KMS-11 (cell line): ENCODE measurements around the gene NOS3.

Source experiments
- H2AFZ ChIP-seq: fragments of 200-600 bp; sonication (generic); 2 replicates; pipeline ENCODE4 v1.6.1; 2016; ENCODE audit warnings: antibody characterized with exemption, mixed run types, low read depth
- H3K27ac ChIP-seq: fragments of 200-600 bp; sonication (generic); 2 replicates; pipeline ENCODE4 v1.6.1; 2016; ENCODE audit warnings: mild to moderate bottlenecking, mixed run types
- H3K27me3 ChIP-seq: fragments of 200-600 bp; sonication (generic); 2 replicates; pipeline ENCODE4 v1.6.1; 2017; ENCODE audit warnings: mild to moderate bottlenecking, low read depth, mixed run types, moderate library complexity; ENCODE audit not compliant: insufficient read depth
- H3K36me3 ChIP-seq: fragments of 200-600 bp; sonication (generic); 2 replicates; pipeline ENCODE4 v1.6.1; 2017; ENCODE audit warnings: mild to moderate bottlenecking, mixed run types; ENCODE audit not compliant: insufficient read depth
- H3K4me1 ChIP-seq: fragments of 200-600 bp; sonication (generic); 2 replicates; pipeline ENCODE4 v1.6.1; 2016; ENCODE audit warnings: mild to moderate bottlenecking, low read depth, mixed run types; ENCODE audit not compliant: poor library complexity, severe bottlenecking
- H3K4me2 ChIP-seq: fragments of 200-600 bp; sonication (generic); 2 replicates; pipeline ENCODE4 v1.7.0; 2016; ENCODE audit warnings: mild to moderate bottlenecking, mixed run types
- H3K4me3 ChIP-seq: fragments of 200-600 bp; sonication (generic); IDR thresholded peaks from 2 replicates; pipeline ENCODE4 v1.6.1; 2017; ENCODE audit warnings: low read depth, low read length, mixed read lengths; ENCODE audit not compliant: insufficient read depth
- H3K79me2 ChIP-seq: fragments of 200-600 bp; sonication (generic); 2 replicates; pipeline ENCODE4 v1.6.1; 2016; ENCODE audit warnings: low read depth, mixed run types; ENCODE audit not compliant: insufficient read depth
- H3K9ac ChIP-seq: fragments of 200-600 bp; sonication (generic); 2 replicates; pipeline ENCODE4 v1.6.1; 2016; ENCODE audit warnings: mild to moderate bottlenecking, mixed run types
- H4K20me1 ChIP-seq: fragments of 200-600 bp; sonication (generic); 2 replicates; pipeline ENCODE4 v1.6.1; 2016; ENCODE audit warnings: mild to moderate bottlenecking, mixed run types; ENCODE audit not compliant: insufficient read depth
- TF ChIP-seq, protein P1 (sequence below): fragments of 200-600 bp; sonication (generic); conservative IDR thresholded peaks from 2 replicates; pipeline ENCODE4 v1.6.1; 2017; ENCODE audit warnings: low read depth, mild to moderate bottlenecking, antibody characterized with exemption, low read length, moderate library complexity, mixed read lengths

Gene NOS3

DNA sequence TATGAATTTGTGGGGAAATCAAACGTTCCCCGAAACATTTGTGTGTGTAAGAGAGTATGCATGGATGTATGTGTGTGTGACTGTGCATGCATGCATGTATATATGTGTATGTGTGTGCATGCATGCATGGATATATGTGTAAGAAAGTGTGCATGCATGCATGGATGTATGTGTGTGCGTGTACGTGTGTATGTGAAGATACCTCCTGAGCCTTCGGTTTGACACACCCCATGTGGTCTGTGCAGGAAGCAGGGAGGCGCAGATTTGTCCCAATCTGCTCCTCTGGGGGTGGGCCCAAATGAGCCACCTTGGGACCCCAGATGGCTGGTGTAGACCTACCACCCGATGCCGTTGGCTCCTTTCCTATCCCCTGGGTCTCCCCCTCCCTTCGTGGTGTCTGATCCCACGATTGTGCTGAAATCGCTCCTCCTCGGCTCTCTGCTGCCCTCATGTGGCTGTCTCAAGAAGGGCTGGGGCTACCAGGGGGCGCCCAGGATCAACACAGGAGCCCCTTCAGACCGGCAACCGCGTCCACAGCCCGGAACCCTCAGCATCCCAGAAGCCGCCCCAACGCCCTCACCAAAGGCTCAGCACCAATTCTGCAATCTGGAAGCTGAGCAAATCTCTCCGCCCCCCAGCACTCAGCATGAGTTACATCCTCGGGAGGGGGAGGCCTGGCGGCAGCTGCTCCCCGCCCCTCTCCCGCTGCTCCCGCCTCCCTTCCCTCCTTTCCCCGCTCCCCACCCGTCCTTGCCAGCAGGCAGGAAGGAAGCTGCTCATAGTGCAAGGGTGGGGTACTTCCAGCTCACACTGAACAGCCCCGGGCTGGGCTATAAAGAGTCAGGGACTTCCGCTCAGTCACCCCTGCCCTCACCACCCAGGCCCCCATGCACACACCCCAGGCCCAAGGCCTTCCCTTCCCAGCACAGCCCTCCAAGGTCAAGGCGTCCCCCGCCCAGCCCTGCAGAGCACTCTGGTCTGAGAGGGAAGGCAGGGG is 2.3 kb upstream of the NOS3 start:
- Histone ChIP-seq H3K4me1 (peaks cover 7% of the 10 kb centered on the region), H3K27ac (no peak overlapping the region), H3K36me3 (no peaks in the 10 kb centered on the region), H3K4me2 (no peak overlapping the region), H3K27me3 (peaks cover 78% of the 10 kb centered on the region), H3K9ac (no peak overlapping the region), H2AFZ (no peak overlapping the region), H3K4me3 (no peak overlapping the region), H4K20me1 (no peaks in the 10 kb centered on the region), H3K79me2 (no peaks in the 10 kb centered on the region)
- TF ChIP-seq, protein P1, sequence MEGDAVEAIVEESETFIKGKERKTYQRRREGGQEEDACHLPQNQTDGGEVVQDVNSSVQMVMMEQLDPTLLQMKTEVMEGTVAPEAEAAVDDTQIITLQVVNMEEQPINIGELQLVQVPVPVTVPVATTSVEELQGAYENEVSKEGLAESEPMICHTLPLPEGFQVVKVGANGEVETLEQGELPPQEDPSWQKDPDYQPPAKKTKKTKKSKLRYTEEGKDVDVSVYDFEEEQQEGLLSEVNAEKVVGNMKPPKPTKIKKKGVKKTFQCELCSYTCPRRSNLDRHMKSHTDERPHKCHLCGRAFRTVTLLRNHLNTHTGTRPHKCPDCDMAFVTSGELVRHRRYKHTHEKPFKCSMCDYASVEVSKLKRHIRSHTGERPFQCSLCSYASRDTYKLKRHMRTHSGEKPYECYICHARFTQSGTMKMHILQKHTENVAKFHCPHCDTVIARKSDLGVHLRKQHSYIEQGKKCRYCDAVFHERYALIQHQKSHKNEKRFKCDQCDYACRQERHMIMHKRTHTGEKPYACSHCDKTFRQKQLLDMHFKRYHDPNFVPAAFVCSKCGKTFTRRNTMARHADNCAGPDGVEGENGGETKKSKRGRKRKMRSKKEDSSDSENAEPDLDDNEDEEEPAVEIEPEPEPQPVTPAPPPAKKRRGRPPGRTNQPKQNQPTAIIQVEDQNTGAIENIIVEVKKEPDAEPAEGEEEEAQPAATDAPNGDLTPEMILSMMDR = peak; percentile 92

- Histone ChIP-seq H4K20me1 (no peaks in the 10 kb centered on the region), H3K9ac (no peak overlapping the region), H3K27me3 (peaks cover 69% of the 10 kb centered on the region), H3K4me2 (no peak overlapping the region), H2AFZ (no peak overlapping the region), H3K27ac (no peak overlapping the region), H3K4me1 (peaks cover 7% of the 10 kb centered on the region), H3K4me3 (no peak overlapping the region), H3K36me3 (no peaks in the 10 kb centered on the region), H3K79me2 (no peaks in the 10 kb centered on the region)
- TF ChIP-seq, protein P1 = no peak
These were observed 1.4 kb upstream of the NOS3 start for GRCh38 chr7:150989456-150989855.

DNA sequence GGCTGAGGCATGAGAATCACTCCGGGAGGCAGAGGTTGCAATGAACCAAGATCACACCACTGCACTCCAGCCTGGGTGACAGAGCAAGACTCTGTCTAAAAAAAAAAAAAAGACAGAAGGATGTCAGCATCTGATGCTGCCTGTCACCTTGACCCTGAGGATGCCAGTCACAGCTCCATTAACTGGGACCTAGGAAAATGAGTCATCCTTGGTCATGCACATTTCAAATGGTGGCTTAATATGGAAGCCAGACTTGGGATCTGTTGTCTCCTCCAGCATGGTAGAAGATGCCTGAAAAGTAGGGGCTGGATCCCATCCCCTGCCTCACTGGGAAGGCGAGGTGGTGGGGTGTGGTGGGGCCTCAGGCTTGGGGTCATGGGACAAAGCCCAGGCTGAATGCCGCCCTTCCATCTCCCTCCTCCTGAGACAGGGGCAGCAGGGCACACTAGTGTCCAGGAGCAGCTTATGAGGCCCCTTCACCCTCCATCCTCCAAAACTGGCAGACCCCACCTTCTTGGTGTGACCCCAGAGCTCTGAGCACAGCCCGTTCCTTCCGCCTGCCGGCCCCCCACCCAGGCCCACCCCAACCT is 1.3 kb downstream of the NOS3 start:
- Histone ChIP-seq H3K4me2 (no peak overlapping the region), H3K9ac (no peak overlapping the region), H4K20me1 (no peaks in the 10 kb centered on the region), H3K79me2 (no peaks in the 10 kb centered on the region), H2AFZ (no peak overlapping the region), H3K4me3 (no peak overlapping the region), H3K4me1 (no peaks in the 10 kb centered on the region), H3K27ac (no peak overlapping the region), H3K36me3 (no peaks in the 10 kb centered on the region), H3K27me3 (peaks cover 61% of the 10 kb centered on the region)
- TF ChIP-seq, protein P1 = no peak

DNA sequence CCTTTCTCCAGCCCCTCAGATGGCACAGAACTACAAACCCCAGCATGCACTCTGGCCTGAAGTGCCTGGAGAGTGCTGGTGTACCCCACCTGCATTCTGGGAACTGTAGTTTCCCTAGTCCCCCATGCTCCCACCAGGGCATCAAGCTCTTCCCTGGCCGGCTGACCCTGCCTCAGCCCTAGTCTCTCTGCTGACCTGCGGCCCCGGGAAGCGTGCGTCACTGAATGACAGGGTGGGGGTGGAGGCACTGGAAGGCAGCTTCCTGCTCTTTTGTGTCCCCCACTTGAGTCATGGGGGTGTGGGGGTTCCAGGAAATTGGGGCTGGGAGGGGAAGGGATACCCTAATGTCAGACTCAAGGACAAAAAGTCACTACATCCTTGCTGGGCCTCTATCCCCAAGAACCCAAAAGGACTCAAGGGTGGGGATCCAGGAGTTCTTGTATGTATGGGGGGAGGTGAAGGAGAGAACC is 2.1 kb downstream of the NOS3 start:
- Histone ChIP-seq H3K27ac (no peak overlapping the region), H3K27me3 (peaks cover 57% of the 10 kb centered on the region), H3K9ac (no peak overlapping the region), H3K4me1 (no peaks in the 10 kb centered on the region), H3K4me2 (no peak overlapping the region), H2AFZ (no peak overlapping the region), H3K79me2 (no peaks in the 10 kb centered on the region), H3K36me3 (no peaks in the 10 kb centered on the region), H4K20me1 (no peaks in the 10 kb centered on the region), H3K4me3 (no peak overlapping the region)
- TF ChIP-seq, protein P1 = no peak
